Measurements from ENCODE around the gene CLCN6.

Gene CLCN6

DNA sequence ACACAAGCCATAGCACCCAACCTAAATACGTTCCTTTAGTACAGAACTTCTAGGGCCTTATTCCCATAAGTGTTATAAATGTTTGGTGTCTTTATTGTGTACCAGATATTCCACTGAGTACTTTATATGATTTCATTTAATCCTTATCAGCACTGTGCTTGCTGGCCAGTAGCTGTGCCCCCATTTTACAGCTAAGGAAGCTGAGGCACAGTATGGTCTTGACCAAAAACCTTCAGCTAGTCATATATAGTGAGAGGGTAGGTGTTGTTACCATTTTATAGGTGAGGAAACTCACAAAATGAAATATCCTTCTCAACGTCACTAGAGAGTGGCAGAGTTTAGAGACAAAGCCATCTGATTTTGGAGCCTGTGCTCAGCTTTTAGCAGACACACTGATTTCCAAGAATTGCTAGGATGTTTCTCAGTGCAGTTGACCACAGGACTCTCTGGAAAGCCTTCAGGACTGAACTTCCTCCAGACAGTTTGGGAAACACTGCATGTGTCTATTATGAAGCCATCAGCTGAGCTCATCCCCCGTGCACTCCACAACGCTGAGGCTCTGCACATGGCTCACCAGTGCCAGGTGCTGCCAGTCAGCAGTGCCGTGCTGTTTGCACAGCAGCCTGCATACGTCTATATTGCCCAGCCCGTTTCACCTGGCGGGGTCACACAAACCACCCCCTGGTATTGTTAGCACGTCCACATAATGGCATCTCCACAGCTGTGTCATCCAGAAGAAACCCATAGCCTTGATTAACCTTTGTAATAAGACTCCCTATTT is 26.1 kb downstream of the CLCN6 start:
- DNase-seq (ENCODE audit: low read depth, low spot score), result no peak

DNA sequence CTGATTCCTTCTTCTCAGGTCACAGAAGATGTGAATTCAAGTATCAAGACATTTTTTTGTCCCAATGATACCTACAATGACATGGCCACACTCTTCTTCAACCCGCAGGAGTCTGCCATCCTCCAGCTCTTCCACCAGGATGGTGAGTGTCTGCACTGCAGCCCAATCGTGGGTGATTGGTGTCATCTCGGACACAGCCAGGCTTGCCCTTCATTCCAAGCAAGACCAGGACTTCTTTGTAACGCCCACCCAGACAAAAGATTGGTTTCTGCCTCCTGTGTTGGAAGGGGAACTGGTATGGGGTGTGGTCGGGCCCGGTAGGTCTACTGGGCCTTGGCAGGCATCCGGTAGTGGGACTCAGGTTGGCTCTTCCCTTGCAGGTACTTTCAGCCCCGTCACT is 27.5 kb downstream of the CLCN6 start:
- no peak for DNase-seq (ENCODE audit: low read depth, low spot score)

DNA sequence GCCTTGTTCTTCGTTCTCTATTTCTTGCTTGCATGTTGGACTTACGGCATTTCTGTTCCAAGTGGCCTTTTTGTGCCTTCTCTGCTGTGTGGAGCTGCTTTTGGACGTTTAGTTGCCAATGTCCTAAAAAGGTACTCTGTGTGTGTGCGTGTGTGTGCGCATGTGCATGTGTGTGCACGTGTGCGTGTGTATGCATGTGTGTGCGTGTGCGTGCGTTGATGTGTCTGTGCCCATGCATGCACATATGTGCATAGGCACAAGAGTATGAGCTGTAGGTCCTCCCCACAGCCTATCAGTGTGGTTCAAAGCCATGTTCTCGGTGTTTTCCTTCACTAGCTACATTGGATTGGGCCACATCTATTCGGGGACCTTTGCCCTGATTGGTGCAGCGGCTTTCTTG is 27.9 kb downstream of the CLCN6 start:
- no peak for DNase-seq (ENCODE audit: low read depth, low spot score)

DNA sequence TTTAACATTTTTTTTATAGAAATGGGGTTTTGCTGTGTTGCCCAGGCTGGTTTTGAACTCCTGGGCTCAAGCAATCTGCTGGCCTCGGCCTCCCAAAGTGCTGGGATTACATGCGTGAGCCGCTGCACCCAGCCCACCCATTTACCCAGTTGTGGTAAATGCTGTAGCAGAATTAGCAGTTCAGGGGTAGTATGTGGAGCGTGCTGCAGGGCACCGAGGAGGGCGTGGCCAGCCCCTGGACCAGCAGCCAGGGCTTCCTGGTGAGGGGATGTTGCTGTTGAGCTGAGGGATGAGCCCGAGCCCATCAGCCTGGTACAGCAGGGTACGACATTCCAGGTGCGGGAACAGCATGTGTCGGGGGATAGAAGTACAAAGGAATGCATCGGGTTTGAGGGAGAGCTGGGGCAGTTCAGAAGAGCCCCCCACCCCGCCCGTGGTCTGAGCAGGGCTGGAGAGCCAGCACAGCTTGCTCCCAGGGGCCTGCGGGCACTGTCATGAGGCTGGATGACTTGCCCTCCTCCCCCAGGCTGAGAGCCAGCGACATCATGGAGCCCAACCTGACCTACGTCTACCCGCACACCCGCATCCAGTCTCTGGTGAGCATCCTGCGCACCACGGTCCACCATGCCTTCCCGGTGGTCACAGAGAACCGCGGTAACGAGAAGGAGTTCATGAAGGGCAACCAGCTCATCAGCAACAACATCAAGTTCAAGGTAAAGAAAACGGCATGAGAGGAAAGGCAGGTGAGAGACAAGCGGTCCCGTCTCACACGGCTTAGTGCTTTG is 29.6 kb downstream of the CLCN6 start:
- no peak for DNase-seq (ENCODE audit: low read depth, low spot score)

DNA sequence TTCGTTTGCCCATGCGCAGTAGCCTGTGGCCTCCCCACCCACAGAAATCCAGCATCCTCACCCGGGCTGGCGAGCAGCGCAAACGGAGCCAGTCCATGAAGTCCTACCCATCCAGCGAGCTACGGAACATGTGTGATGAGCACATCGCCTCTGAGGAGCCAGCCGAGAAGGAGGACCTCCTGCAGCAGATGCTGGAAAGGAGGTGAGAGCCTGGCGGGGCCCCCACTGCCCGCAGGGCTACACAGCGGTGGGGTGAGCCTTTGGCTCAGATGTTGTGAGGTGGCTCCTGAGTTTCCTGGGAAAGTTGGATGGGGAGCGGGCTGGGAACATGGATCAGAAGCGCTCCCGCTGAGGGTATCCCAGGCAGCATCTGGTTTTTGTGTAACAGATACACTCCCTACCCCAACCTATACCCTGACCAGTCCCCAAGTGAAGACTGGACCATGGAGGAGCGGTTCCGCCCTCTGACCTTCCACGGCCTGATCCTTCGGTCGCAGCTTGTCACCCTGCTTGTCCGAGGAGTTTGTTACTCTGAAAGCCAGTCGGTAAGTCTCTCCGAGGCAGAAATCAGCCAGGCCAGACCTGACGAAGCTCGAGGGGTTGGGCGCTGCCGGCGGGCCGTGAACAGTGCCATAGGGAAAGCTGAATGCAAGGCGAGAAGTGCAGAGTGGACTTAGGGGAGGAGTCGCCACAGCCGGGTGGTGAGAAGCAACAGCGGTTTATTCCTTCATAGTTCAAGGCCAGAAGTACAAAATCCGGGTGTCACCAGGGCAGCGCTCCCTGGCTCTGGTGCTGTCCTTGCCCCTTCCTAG is 31.2 kb downstream of the CLCN6 start:
- DNase-seq (ENCODE audit: low read depth, low spot score), result no peak

DNA sequence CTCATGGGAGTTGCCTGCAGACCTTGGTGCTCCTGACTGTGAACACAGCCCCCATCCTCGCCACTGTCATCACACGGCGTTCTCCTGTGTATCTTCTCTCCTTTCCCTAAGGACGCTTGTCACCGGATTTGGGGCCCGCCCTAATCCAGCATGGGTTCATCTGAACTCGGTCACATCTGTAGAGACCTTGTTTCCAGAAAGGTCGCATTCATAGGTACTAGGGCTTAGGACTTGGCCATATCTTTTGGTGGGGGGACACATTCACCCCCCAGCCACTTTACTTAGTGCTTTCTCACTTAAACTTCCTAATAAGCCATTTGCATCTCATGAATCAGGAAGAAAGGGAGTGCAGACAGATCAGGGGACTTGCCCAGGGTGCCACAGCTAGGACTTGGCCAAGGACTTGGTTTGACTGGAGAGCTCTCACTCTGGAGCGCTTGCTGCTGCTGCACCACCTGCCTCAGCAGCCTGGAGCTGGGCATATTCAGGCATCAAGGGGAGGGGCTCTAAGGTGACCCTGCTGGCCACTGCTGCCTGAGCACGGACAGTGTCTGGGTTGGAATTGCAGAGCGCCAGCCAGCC is 31.9 kb downstream of the CLCN6 start:
- no peak for DNase-seq (ENCODE audit: low read depth, low spot score)

DNA sequence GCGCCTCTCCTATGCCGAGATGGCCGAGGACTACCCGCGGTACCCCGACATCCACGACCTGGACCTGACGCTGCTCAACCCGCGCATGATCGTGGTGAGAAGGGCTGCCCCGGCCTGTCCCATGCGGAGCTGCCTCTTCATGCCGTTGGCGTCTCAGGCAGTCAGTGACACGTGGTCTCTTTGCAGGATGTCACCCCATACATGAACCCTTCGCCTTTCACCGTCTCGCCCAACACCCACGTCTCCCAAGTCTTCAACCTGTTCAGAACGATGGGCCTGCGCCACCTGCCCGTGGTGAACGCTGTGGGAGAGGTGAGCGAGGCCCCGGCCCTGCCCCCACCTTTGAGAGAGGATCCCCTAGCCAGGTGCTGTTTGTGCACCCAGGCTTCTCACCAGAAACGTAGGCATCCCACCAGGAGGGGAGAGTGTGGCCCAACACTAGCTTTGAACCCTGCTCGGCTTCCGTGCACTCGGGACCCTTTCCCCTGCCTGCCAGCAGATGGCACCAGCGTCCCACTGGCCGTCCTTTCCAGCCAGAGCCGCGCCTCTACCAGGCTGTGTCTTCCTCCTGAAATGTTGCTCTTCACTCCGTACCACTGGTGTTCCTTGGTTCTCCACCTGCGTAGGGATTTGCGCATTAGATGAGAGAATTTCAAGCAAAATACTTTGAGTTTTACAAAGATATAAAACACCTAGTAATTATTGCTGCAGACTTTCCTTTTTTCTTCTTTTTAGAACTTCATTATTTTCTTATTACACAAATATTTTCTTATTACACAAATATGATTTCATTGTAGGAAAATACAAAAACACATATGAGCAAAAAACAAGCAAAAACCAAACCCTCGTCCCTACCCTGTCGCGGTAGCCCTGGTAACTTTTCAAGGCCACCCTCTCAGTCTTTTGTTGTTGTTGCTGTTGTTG is 32.6 kb downstream of the CLCN6 start:
- peak; percentile 82 for DNase-seq (ENCODE audit: low read depth, low spot score)

DNA sequence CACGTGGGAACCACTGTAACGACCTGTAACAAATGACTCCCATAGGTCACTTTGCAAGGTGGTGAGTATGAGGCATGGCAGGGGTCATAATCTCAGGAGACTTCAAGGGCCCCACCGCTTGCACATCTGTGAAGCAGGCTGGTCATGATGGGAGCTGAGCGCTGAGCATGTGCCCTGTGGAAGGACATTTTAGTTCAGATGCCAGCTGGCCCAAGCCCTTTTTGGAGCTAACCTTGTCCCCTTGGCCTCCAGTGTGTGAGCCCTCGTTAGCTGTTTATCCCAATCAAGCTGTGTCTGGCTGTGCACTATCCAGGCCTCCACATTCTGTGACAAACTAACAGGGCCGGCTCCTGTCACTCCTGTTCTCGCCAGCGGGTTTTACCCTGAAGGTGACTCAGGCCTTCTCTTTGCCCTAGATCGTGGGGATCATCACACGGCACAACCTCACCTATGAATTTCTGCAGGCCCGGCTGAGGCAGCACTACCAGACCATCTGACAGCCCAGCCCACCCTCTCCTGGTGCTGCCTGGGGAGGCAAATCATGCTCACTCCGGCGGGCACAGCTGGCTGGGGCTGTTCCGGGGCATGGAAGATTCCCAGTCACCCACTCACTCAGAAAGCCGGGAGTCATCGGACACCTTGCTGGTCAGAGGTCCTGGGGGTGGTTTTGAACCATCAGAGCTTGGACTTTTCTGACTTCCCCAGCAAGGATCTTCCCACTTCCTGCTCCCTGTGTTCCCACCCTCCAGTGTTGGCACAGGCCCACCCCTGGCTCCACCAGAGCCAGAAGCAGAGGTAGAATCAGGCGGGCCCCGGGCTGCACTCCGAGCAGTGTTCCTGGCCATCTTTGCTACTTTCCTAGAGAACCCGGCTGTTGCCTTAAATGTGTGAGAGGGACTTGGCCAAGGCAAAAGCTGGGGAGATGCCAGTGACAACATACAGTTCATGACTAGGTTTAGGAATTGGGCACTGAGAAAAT is 34.0 kb downstream of the CLCN6 start:
- DNase-seq (ENCODE audit: low read depth, low spot score), result no peak

DNA sequence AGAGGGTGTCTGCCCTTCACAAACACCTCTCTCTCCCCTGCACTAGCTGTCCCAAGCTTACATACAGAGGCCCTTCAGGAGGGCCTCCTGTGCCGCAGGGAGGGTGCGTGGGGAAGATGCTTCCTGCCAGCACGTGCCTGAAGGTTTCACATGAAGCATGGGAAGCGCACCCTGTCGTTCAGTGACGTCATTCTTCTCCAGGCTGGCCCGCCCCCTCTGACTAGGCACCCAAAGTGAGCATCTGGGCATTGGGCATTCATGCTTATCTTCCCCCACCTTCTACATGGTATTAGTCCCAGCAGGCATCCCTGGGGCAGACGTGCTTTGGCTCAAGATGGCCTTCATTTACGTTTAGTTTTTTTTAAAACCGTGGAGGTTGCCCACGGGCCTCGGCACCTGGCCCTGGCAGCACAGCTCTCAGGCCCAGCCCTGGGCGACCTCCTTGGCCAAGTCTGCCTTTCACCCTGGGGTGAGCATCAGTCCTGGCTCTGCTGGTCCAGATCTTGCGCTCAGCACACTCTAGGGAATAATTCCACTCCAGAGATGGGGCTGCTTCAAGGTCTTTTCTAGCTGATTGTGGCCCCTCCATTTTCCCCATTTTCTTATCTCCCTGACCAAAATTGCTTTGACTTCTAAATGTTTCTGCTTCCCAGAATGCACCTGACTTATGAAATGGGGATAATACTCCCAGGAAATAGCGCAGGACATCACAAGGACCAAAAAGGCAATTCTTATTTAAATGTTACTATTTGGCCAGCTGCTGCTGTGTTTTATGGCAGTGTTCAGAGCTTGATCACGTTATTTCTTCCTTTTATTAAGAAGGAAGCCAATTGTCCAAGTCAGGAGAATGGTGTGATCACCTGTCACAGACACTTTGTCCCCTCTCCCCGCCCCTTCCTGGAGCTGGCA is 35.5 kb downstream of the CLCN6 start:
- DNase-seq (ENCODE audit: low read depth, low spot score), result no peak

DNA sequence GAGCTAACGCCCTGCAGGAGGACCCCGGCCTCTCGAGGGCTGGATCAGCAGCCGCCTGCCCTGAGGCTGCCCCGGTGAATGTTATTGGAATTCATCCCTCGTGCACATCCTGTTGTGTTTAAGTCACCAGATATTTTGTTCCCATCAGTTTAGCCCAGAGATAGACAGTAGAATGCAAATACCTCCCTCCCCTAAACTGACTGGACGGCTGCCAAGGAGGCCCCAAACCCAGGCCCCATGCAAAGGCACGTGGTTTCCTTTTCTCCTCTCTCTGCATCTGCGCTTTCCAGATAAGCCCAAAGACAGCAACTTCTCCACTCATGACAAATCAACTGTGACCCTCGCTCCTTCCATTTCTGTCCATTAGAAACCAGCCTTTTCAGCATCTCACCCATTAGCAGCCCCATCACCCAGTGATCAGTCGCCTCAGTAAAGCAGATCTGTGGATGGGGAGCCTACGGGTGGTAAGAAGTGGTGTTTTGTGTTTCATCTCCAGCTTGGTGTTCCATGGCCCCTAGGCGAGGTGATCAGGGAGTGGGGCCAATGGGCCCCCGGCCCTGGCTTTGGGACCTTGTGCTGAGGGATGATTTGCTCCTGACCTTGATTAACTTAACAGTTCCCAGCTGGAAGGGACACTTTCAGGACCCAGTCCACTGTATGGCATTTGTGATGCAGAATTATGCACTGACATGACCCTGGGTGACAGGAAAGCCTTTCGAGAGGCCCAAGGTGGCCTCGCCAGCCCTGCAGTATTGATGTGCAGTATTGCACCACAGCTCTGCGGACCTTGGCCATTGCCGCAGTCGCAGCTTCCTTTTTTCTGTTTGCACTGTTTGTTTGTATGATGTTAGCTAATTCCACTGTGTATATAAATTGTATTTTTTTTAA is 36.4 kb downstream of the CLCN6 start:
- DNase-seq (ENCODE audit: low read depth, low spot score), result no peak

DNA sequence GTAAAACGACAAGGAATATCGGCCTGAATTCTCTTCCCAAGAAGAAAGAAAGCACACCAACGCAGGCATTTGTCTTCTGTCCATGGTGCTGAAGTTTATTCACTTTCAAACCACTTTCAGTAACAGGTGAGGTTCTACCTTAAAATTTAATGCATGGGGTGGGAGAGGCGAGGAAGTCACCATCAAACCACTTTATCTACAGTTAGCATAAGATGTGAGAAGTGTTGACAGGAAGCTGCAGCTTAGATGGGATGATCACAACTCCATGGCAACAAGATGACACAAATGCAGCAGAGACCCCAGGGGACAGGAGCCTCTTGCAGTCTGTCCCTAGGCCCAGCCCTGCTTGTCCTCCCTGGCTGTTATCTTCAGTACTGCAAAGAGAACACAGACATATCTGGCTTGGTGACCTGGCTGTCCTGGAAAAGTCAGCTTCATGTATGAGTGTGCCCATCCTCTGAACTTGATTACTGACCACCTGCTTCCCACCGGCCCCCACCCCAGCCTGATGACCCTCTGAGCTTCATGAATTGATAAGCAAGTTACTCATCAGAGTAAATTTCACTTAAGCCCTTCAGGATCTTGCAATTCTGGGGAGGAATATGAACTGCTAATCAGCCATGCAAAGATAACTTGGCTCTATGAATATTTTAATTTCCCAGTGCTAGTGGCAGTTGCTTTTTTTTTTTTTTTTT is 39.8 kb downstream of the CLCN6 start:
- peak; percentile 30 for DNase-seq (ENCODE audit: low read depth, low spot score)

DNA sequence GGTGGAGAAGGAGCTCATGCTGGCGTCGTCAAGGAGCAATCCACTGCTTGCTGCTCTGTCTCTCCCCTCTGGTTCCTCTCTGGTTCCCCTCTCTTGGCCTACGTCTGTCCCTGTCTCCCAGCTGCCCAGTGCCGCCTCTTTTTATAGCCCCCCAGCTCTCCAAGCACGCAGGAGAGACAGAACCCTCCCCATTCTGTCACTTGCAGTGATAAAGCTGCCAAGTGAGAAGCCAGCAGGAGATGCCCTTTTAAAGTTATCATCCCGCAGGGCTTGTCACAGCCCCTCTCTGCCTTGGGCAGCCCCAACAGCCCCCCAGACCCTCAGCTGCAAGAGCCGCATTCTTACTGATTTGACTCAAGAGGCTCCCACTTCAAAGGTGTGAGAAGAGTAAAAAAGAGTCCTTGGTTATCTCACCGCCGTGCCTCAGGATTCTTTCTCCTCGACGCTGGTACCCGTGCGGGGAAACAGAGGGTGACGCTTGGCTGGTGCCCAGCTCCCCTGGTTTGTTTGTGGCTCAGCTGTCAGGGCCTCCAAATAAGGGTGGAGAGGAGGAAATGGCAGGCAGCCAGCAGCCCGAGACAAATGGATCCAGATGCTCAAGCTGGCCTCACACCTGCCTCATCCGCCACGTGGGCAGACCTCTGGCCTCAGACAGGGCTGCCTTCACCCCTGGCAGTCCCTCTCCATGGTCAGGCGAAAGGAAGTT is 41.8 kb downstream of the CLCN6 start, which contains the start of gene NPPA:
Gene NPPA (minus strand): TSS at position 117 of the 706 bp plus-strand sequence. CDS start 99 bp downstream, at position 18.
- DNase-seq (ENCODE audit: low read depth, low spot score), result no peak

DNA sequence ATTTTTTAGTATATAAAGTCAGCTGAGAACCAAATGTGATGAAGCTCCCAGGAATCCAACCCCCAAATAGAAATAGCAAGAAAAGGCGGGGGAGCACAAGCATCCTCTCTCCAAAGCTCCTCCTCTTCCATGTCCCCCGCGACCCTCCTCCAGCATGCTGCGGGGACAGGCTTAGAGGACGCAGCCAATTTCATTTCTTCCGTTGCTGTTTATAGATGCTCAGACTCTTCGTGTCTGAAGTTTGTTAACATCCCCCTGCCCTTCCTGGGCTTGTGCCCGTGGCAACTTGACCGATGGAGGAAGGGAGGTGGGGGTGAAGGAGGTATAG is 42.3 kb downstream of the CLCN6 start:
- DNase-seq (ENCODE audit: low read depth, low spot score), result no peak

DNA sequence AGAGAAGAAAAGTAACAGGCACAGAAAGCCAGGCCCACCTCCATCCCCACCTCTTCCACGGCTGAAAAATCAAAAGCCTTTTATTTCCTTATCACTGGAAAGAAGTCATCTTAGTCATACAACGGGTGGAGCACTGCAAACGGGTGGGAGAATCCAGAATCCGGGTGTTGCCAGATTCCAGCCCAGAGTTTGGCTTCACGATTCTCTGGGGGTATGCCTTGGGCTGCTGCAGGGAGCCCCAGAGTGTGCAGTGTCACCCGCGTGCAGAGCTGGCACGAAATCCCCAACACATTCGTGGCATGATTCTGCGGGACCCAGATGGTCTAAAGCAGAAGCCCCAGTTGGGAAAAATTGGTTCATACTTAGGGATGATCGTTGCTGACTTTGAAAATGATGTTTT is 44.2 kb downstream of the CLCN6 start:
- no peak for DNase-seq (ENCODE audit: low read depth, low spot score)

DNA sequence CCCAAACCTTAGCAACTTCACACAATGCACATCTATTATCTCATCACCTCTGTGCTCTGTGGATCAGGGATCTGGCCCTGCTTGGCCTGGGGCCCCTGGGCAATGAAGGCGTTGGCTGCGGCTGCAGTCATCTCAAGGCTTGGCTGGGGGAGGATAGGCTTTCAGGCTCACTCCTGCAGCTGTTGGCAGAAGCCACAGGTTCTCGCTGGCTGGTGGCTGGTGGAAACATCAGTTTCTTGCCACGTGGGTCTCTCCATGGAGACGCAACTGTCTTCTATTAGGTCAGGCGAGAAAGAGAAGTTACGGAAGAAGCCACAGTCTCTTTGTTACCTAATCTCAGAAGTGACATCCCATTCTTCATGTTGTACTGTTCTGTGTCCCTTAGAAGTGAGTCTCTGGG is 45.2 kb downstream of the CLCN6 start:
- DNase-seq (ENCODE audit: low read depth, low spot score), result no peak

DNA sequence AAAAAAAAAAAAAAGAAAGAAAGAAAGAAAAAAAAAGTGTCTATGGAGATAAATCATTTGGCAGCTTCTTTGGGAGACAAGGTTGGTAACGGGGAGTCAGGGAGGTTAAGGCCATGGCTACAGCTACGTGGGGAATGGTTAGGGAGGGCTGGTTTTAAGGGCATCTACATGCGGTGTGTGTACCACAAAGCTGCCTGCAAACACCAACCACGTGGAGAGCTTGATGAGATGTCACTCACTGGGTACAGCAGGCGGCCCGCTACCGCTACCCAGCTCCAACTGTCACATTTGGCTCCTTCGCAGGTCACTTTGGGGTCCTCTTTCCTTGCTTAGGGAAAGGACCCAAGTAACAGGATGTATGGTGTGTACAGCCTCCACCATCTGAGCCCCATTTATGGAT is 48.5 kb downstream of the CLCN6 start:
- DNase-seq (ENCODE audit: low read depth, low spot score), result no peak

Measured in ELF-1 (cell line).